Neuronal stem cell (in vitro differentiated cells): Measurements from ENCODE around the gene LPP.

Source experiments
- DNase-seq: peaks from one replicate; pipeline ENCODE4 v3.0.0-alpha.2; 2013; ENCODE audit warnings: low spot score
- H2AFZ ChIP-seq: one replicate; pipeline ENCODE4 v1.6.1; 2013; ENCODE audit warnings: mild to moderate bottlenecking, low read length, inconsistent platforms
- H2AK5ac ChIP-seq: 2 replicates; pipeline ENCODE4 v1.6.1; 2013; ENCODE audit warnings: low read depth, mild to moderate bottlenecking, inconsistent platforms, low read length, moderate library complexity, mixed read lengths
- H2BK120ac ChIP-seq: 2 replicates; pipeline ENCODE4 v1.6.1; 2013; ENCODE audit warnings: low read depth, mild to moderate bottlenecking, inconsistent platforms, low read length, moderate library complexity, mixed read lengths
- H2BK12ac ChIP-seq: one replicate; pipeline ENCODE4 v1.6.1; 2013; ENCODE audit warnings: low read length, inconsistent platforms
- H2BK15ac ChIP-seq: 2 replicates; pipeline ENCODE4 v1.6.1; 2013; ENCODE audit warnings: mild to moderate bottlenecking, low read length, inconsistent platforms, mixed read lengths
- H2BK5ac ChIP-seq: one replicate; pipeline ENCODE4 v1.6.1; 2013; ENCODE audit warnings: inconsistent platforms, mild to moderate bottlenecking, low read length, moderate library complexity
- H3K14ac ChIP-seq: one replicate; pipeline ENCODE4 v1.6.1; 2013; ENCODE audit warnings: low read length, inconsistent platforms
- H3K18ac ChIP-seq: 2 replicates; pipeline ENCODE4 v1.6.1; 2013; ENCODE audit warnings: low read length, inconsistent platforms
- H3K23ac ChIP-seq: 2 replicates; pipeline ENCODE4 v1.6.1; 2013; ENCODE audit warnings: low read depth, mild to moderate bottlenecking, mixed read lengths, low read length, inconsistent platforms; ENCODE audit not compliant: poor library complexity
- H3K27ac ChIP-seq: replicated peaks from 3 replicates; pipeline ENCODE4 v1.5.1; 2013; ENCODE audit warnings: low read length, inconsistent platforms
- H3K27me3 ChIP-seq, 3 experiments: 2 replicates each; pipeline ENCODE4 v1.6.1; 2013; ENCODE audit warnings: low read length in 3 of 3, mild to moderate bottlenecking in 2 of 3, inconsistent platforms in 1 of 3, low read depth in 1 of 3, mixed read lengths in 1 of 3, moderate library complexity in 1 of 3; ENCODE audit not compliant: control insufficient read depth in 3 of 3, insufficient read depth in 3 of 3
- H3K36me3 ChIP-seq, 2 donors: replicated peaks in 1 of 2; 2 replicates each; pipeline ENCODE4 v1.6.1; 2013; ENCODE audit warnings: low read length in 2 of 2; ENCODE audit not compliant: control insufficient read depth in 2 of 2, insufficient read depth in 2 of 2
- H3K4ac ChIP-seq: 2 replicates; pipeline ENCODE4 v1.6.1; 2013; ENCODE audit warnings: inconsistent platforms, mild to moderate bottlenecking, low read length, moderate library complexity
- H3K4me1 ChIP-seq, 2 donors: 1 replicate in 1 of 2; 2 replicates in 1 of 2; pipeline ENCODE4 v1.6.1; 2013; ENCODE audit warnings: low read length in 2 of 2, low read depth in 1 of 2; ENCODE audit not compliant: control insufficient read depth in 2 of 2, insufficient read depth in 1 of 2
- H3K4me2 ChIP-seq: one replicate; pipeline ENCODE4 v1.6.1; 2013; ENCODE audit warnings: mild to moderate bottlenecking, low read length, inconsistent platforms; ENCODE audit not compliant: insufficient read depth, poor library complexity, severe bottlenecking
- H3K4me3 ChIP-seq, 2 donors: 2 replicates each; pipeline ENCODE4 v1.5.1; 2013; ENCODE audit warnings: low read length in 2 of 2, mild to moderate bottlenecking in 2 of 2, inconsistent platforms in 1 of 2, moderate library complexity in 1 of 2
- H3K79me1 ChIP-seq: one replicate; pipeline ENCODE4 v1.6.1; 2013; ENCODE audit warnings: low read depth, mild to moderate bottlenecking, inconsistent platforms, low read length, moderate library complexity
- H3K9ac ChIP-seq: one replicate; pipeline ENCODE4 v1.6.1; 2013; ENCODE audit warnings: mild to moderate bottlenecking, low read depth, low read length, inconsistent platforms; ENCODE audit not compliant: poor library complexity
- H3K9me3 ChIP-seq, 2 donors: replicated peaks in 1 of 2; 2 replicates each; pipeline versions ENCODE3 to v1.6.1; 2013; ENCODE audit warnings: low read length in 2 of 2, mild to moderate bottlenecking in 2 of 2, inconsistent platforms in 1 of 2, low read depth in 1 of 2, mixed read lengths in 1 of 2, moderate library complexity in 1 of 2; ENCODE audit not compliant: control insufficient read depth in 2 of 2, insufficient read depth in 1 of 2
- H4K8ac ChIP-seq: one replicate; pipeline ENCODE4 v1.6.1; 2013; ENCODE audit warnings: low read depth, mild to moderate bottlenecking, inconsistent platforms, low read length, moderate library complexity
- H4K91ac ChIP-seq: one replicate; pipeline ENCODE4 v1.6.1; 2013; ENCODE audit warnings: low read length, low read depth, mild to moderate bottlenecking, inconsistent platforms; ENCODE audit not compliant: poor library complexity
- WGBS, 2 donors: extraction: QIAGEN DNeasy Blood & Tissue Kit; methylation state at CpG; one replicate each; pipeline ENCODE4 v1.1.7; 2013; ENCODE audit warnings: missing lambda C conversion rate in 2 of 2, mixed read lengths in 1 of 2; ENCODE audit not compliant: insufficient read length in 2 of 2, insufficient replicate concordance in 1 of 2; ENCODE audit errors: extremely low coverage in 2 of 2; 5-methylcytosine and 5-hydroxymethylcytosine counted together

LPP gene

DNA sequence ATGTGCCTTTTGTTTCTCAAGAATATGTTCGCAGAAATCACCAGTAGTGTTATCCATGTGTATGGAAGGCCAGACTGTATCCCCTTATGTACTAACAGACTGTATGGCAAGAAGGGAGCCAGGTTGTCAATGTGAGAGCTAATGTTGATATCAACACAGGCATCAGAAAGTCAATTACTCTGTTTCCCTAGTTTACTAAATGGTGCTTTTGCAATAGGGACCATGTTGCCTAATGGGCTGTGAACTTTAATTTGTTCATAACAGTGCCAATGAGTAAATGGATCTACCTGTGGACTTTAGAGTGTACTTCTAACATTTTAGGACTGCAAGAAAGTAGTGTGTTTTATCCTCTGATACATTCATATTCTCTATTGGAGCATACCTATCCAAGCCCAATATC is 586.1 kb downstream of the LPP start:
- Histone ChIP-seq H3K4ac (no peak overlapping the region), H3K4me3 (no peak overlapping the region), H2BK15ac (no peak overlapping the region), H3K4me2 (no peak overlapping the region), H4K8ac (no peak overlapping the region), H2AK5ac (no peak overlapping the region), H2BK5ac (no peak overlapping the region), H2BK12ac (no peak overlapping the region), H3K23ac (no peak overlapping the region), H3K18ac (no peak overlapping the region), H3K27ac (no peak overlapping the region), H2BK120ac (no peak overlapping the region), H2AFZ (no peak overlapping the region), H3K14ac (no peak overlapping the region), H3K9me3 (no peaks in the 10 kb centered on the region), H4K91ac (no peak overlapping the region), H3K9ac (no peak overlapping the region), H3K79me1 (no peaks in the 10 kb centered on the region), H3K4me1 (no peaks in the 10 kb centered on the region), H3K36me3 (no peaks in the 10 kb centered on the region), H3K27me3 (no peaks in the 10 kb centered on the region)
- no peak for DNase-seq
- WGBS, 2 donors: no CpG with 5 or more reads among the region's 1 CpG

DNA sequence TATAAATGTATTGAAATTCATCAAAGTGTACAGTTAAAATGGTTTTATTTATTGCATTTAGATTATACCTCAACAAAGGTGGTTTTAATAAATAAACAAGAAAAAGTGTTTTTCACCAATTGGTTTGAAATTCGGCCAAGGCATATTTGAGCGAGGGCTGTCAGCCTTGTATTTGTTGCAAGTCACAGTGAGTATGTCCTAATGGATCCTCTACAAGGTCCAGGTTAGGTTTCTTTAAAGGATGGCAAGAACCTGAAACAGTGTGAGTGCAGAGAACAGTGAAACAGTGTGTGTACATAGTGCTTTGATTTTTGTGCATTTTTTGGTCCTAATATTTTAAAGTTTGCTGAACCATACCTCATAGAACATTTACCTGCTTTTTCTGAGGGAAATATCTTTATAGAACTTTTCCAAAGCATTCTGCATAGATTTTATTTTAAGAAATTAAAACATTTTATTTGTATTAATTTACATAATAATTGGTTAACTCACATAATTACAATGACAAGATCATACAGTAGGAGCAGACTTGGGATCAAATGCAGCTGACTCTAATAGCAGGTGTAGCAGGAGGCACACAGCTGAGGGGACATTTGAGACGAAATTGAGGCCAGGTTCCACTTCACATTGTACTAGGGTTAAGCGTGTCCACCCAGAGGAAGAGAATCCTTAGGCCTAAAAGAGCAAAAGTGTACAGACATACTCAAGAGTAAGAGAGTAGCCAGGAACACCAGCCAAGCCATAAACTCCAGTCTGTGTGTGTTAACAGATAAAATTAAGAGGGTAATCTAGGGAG is 589.0 kb downstream of the LPP start:
- Histone ChIP-seq H3K4me2 (no peak overlapping the region), H2AFZ (no peak overlapping the region), H3K4me1 (no peaks in the 10 kb centered on the region), H4K8ac (no peak overlapping the region), H3K27me3 (no peaks in the 10 kb centered on the region), H3K23ac (no peak overlapping the region), H3K79me1 (no peaks in the 10 kb centered on the region), H3K9ac (no peak overlapping the region), H2BK120ac (no peak overlapping the region), H3K18ac (no peak overlapping the region), H3K14ac (no peak overlapping the region), H2AK5ac (no peak overlapping the region), H2BK12ac (no peak overlapping the region), H2BK5ac (no peak overlapping the region), H3K9me3 (no peaks in the 10 kb centered on the region), H4K91ac (no peak overlapping the region), H3K27ac (no peak overlapping the region), H3K4me3 (no peak overlapping the region), H2BK15ac (no peak overlapping the region), H3K4ac (no peak overlapping the region), H3K36me3 (no peaks in the 10 kb centered on the region)
- no peak for DNase-seq
- WGBS, 2 donors: no CpG with 5 or more reads among the region's 4 CpGs

DNA sequence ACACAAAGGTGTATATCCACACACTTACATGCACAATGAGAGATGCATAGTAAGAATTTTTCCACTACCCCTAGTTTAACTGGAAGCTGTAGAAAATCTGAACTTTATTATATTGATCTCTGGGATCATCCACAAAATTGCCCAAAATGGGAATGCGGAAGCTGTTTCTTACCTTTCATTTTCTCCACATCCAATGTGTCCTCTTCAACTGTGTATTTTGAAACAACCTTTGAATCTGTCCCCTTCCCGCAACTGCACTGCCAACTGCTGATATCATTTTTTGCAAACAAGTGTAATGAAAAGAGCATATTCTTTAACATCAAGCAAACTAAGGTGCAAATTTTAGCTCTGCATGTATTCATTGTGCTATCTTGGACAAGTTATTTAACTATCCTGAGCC is 590.2 kb downstream of the LPP start:
- Histone ChIP-seq H2BK120ac (no peak overlapping the region), H3K27me3 (no peaks in the 10 kb centered on the region), H3K4me2 (no peak overlapping the region), H3K4me1 (no peaks in the 10 kb centered on the region), H3K4me3 (no peak overlapping the region), H2BK15ac (no peak overlapping the region), H3K4ac (no peak overlapping the region), H2AK5ac (no peak overlapping the region), H3K36me3 (no peaks in the 10 kb centered on the region), H2BK5ac (no peak overlapping the region), H3K79me1 (no peaks in the 10 kb centered on the region), H3K14ac (no peak overlapping the region), H3K9ac (no peak overlapping the region), H2BK12ac (no peak overlapping the region), H3K9me3 (no peaks in the 10 kb centered on the region), H2AFZ (no peak overlapping the region), H4K91ac (no peak overlapping the region), H4K8ac (no peak overlapping the region), H3K18ac (no peak overlapping the region), H3K23ac (no peak overlapping the region), H3K27ac (no peak overlapping the region)
- DNase-seq: no peak
- no CpG with 5 or more reads among the region's 2 CpGs for WGBS, 2 donors

GRCh38 chr3:188745031-188745430 is 591.1 kb downstream of the LPP start:
- Histone ChIP-seq H3K4ac (no peak overlapping the region), H3K9ac (no peak overlapping the region), H2AFZ (no peak overlapping the region), H3K4me3 (no peak overlapping the region), H3K27me3 (no peaks in the 10 kb centered on the region), H3K27ac (no peak overlapping the region), H2BK120ac (no peak overlapping the region), H3K23ac (no peak overlapping the region), H2AK5ac (no peak overlapping the region), H4K8ac (no peak overlapping the region), H2BK5ac (no peak overlapping the region), H2BK12ac (no peak overlapping the region), H3K4me1 (no peaks in the 10 kb centered on the region), H3K9me3 (no peaks in the 10 kb centered on the region), H3K18ac (no peak overlapping the region), H3K79me1 (no peaks in the 10 kb centered on the region), H2BK15ac (no peak overlapping the region), H4K91ac (no peak overlapping the region), H3K14ac (no peak overlapping the region), H3K4me2 (no peak overlapping the region), H3K36me3 (no peaks in the 10 kb centered on the region)
- DNase-seq: no peak
